ENCODE results near the gene NRXN3. TPM values are rescaled to one million over a fixed set of nuclear protein-coding genes. Genes with fewer than 3 reads are reported as not detected.

Gene NRXN3
- total and polyA plus RNA-seq, 3 experiments from 2014 or later = not detected

DNA sequence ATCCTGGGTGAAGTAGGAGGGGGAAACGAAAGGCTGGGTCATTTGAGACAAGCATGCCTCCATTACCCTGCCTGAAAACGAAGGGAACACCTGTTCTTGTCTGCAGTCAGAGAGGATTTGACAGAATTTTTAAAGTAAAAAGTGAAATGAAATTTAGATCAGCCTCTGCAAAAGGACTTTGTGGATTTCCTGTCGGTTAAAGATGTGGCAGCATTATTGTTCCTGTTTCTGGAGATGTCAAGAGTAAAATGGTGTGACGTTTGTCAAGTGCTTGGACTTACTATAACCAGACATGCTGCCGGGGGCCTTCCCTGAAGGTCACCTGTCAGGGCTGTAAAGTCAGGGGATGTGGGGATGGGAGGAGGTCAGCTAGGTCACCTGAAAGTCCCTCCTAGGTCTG lies 32.0 kb downstream of the NRXN3 start:
- H3K4me1 Mint-ChIP-seq = peaks cover 0 to 7% (median 6%) of the 10 kb centered on the region in 3 donors
- peaks cover 0 to 2% (median 0%) of the 10 kb centered on the region in 5 donors for H3K9me3 Mint-ChIP-seq
- Histone ChIP-seq H3K27ac (ENCODE audit: low read depth, low read length) (no peak overlapping the region), H3K9me3 (ENCODE audit: low read length) (no peaks in the 10 kb centered on the region), H3K27me3 (ENCODE audit: insufficient read depth, low read length, poor library complexity, severe bottlenecking) (no peaks in the 10 kb centered on the region), H3K4me1 (ENCODE audit: insufficient read depth, low read length) (no peaks in the 10 kb centered on the region), H3K4me3 (ENCODE audit: low read length) (no peak overlapping the region), H3K36me3 (ENCODE audit: insufficient read depth, low read length) (no peaks in the 10 kb centered on the region)
- H3K27ac Mint-ChIP-seq = no peak overlapping the region
- ChIA-PET POLR2A (no interaction called here), CTCF (no interaction called here)
- peaks cover 0 to 6% of the 10 kb centered on the region in 2 donors for H3K27me3 Mint-ChIP-seq
- H3K36me3 Mint-ChIP-seq = no peaks in the 10 kb centered on the region
- no peak overlapping the region for H3K4me3 Mint-ChIP-seq
- DNase-seq = no peak

DNA sequence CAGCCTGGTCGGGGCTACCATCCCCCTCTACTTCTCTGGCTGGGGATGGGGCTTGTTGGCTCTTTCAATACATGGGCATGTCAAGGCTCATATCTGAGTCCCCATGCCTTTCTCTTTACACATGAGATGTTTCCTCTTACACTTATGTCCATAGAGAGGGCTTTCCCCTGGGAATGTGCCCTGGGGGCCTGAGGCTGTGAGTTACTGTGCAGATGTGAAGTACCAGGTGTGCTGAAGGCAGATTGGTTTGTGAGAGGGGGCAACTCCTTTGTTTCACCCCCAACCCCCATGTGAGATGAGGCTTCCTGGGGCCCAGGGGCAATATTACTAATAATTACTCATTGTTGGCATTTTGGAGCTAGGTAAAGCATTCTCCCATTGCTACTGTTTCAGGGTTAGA lies 32.8 kb downstream of the NRXN3 start:
- Histone ChIP-seq H3K4me1 (ENCODE audit: insufficient read depth, low read length) (no peaks in the 10 kb centered on the region), H3K27ac (ENCODE audit: low read depth, low read length) (no peak overlapping the region), H3K36me3 (ENCODE audit: insufficient read depth, low read length) (no peaks in the 10 kb centered on the region), H3K27me3 (ENCODE audit: insufficient read depth, low read length, poor library complexity, severe bottlenecking) (no peaks in the 10 kb centered on the region), H3K4me3 (ENCODE audit: low read length) (no peak overlapping the region), H3K9me3 (ENCODE audit: low read length) (no peaks in the 10 kb centered on the region)
- ChIA-PET CTCF (no interaction called here), POLR2A (no interaction called here)
- no peak for DNase-seq
- H3K4me1 Mint-ChIP-seq = peaks cover 0 to 7% (median 6%) of the 10 kb centered on the region in 3 donors
- peaks cover 0 to 6% of the 10 kb centered on the region in 2 donors for H3K27me3 Mint-ChIP-seq
- peaks cover 0 to 1% (median 0%) of the 10 kb centered on the region in 5 donors for H3K9me3 Mint-ChIP-seq
- H3K36me3 Mint-ChIP-seq = no peaks in the 10 kb centered on the region
- H3K4me3 Mint-ChIP-seq = no peak overlapping the region
- peak overlapping the region in 1 of 8 donors; percentile 25 for H3K27ac Mint-ChIP-seq

DNA sequence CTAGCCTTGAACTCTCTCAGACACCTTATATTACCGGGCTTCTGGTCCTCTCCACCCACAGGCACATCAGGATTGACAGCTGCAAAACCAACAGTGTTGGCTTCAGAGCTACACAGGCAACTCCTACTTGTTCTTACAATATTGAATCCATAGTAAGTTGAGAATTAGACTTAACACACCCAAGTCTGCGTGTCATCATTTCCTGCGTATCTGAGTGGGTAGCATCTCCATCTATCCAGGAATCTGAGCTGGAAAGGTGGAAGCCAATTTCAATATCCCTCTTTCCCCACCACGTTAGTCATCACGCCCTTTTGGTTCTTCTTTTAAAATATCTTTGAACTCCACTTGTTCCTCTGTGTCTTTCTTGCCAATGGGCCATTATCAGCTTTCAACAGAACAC lies 37.2 kb downstream of the NRXN3 start:
- Histone ChIP-seq H3K4me3 (ENCODE audit: low read length) (no peak overlapping the region), H3K9me3 (ENCODE audit: low read length) (no peaks in the 10 kb centered on the region), H3K36me3 (ENCODE audit: insufficient read depth, low read length) (no peaks in the 10 kb centered on the region), H3K27ac (ENCODE audit: low read depth, low read length) (no peak overlapping the region), H3K27me3 (ENCODE audit: insufficient read depth, low read length, poor library complexity, severe bottlenecking) (no peaks in the 10 kb centered on the region), H3K4me1 (ENCODE audit: insufficient read depth, low read length) (no peaks in the 10 kb centered on the region)
- POLR2A ChIA-PET = no interaction called here
- DNase-seq = no peak
- H3K27me3 Mint-ChIP-seq = no peaks in the 10 kb centered on the region
- no peak overlapping the region for H3K4me3 Mint-ChIP-seq
- H3K9me3 Mint-ChIP-seq = peaks cover 0 to 17% (median 5%) of the 10 kb centered on the region in 5 donors
- peak overlapping the region in 1 of 8 donors; percentile 9 for H3K27ac Mint-ChIP-seq
- CTCF ChIA-PET = no interaction called here
- peaks cover 0 to 2% (median 0%) of the 10 kb centered on the region in 3 donors for H3K4me1 Mint-ChIP-seq
- H3K36me3 Mint-ChIP-seq = no peaks in the 10 kb centered on the region

DNA sequence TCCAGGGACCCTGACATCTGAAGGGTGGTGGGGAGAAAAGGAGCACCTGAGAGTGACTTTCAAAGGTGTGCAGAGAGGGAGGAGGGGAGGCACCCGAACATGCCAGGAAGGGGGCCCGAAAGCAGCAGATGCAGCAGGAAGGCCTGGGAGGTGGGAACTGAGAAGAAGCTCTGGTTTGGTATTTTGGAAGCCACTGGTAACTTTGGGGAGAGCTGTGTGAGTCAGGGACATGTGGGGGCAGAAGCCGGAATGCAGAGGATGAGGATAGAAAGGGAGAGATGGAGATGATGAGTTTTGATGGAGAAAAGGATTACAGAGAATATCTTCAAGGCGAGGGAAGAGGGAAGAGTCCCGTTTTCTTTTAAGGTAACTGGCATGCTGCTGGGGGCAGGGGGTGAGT lies 50.1 kb downstream of the NRXN3 start:
- Mint-ChIP-seq H3K27ac (no peak overlapping the region), H3K36me3 (no peaks in the 10 kb centered on the region), H3K4me1 (no peaks in the 10 kb centered on the region), H3K27me3 (peaks cover 0 to 3% of the 10 kb centered on the region in 2 donors), H3K9me3 (peaks cover 0 to 3% (median 0%) of the 10 kb centered on the region in 5 donors), H3K4me3 (no peak overlapping the region)
- no peak overlapping the region for H3K4me3 ChIP-seq (ENCODE audit: low read length)
- ChIA-PET POLR2A (no interaction called here), CTCF (no interaction called here)
- no peaks in the 10 kb centered on the region for H3K9me3 ChIP-seq (ENCODE audit: low read length)
- no peak overlapping the region for H3K27ac ChIP-seq (ENCODE audit: low read depth, low read length)
- H3K27me3 ChIP-seq (ENCODE audit: insufficient read depth, low read length, poor library complexity, severe bottlenecking) = no peaks in the 10 kb centered on the region
- no peaks in the 10 kb centered on the region for H3K4me1 ChIP-seq (ENCODE audit: insufficient read depth, low read length)
- no peaks in the 10 kb centered on the region for H3K36me3 ChIP-seq (ENCODE audit: insufficient read depth, low read length)
- DNase-seq = no peak

DNA sequence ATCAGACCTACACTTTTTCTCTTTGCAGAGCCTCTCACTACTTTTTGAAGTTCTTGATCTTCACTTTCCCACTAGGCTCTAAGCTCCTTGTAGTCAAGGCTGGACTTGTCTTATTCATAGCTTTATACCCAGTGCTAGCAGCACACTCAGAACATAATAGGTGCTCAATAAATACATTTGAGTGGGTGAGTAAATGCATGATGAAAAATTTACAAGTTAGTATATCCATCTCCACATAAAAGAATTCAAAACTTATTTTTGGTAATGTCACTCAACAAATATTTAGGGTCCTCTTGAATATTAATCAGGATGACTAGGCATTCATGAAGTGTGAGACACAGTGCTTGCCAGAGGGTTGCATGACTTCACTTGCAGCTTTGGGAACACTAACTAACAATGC lies 52.6 kb downstream of the NRXN3 start:
- Histone ChIP-seq H3K36me3 (ENCODE audit: insufficient read depth, low read length) (no peaks in the 10 kb centered on the region), H3K27me3 (ENCODE audit: insufficient read depth, low read length, poor library complexity, severe bottlenecking) (no peaks in the 10 kb centered on the region), H3K4me3 (ENCODE audit: low read length) (no peak overlapping the region), H3K27ac (ENCODE audit: low read depth, low read length) (no peak overlapping the region), H3K9me3 (ENCODE audit: low read length) (no peaks in the 10 kb centered on the region), H3K4me1 (ENCODE audit: insufficient read depth, low read length) (no peaks in the 10 kb centered on the region)
- no peaks in the 10 kb centered on the region for H3K4me1 Mint-ChIP-seq
- no peaks in the 10 kb centered on the region for H3K36me3 Mint-ChIP-seq
- no peak for DNase-seq
- no peak overlapping the region for H3K4me3 Mint-ChIP-seq
- peaks cover 0 to 5% of the 10 kb centered on the region in 2 donors for H3K27me3 Mint-ChIP-seq
- POLR2A ChIA-PET = no interaction called here
- H3K9me3 Mint-ChIP-seq = peaks cover 0 to 8% (median 3%) of the 10 kb centered on the region in 5 donors
- CTCF ChIA-PET = no interaction called here
- H3K27ac Mint-ChIP-seq = no peak overlapping the region

DNA sequence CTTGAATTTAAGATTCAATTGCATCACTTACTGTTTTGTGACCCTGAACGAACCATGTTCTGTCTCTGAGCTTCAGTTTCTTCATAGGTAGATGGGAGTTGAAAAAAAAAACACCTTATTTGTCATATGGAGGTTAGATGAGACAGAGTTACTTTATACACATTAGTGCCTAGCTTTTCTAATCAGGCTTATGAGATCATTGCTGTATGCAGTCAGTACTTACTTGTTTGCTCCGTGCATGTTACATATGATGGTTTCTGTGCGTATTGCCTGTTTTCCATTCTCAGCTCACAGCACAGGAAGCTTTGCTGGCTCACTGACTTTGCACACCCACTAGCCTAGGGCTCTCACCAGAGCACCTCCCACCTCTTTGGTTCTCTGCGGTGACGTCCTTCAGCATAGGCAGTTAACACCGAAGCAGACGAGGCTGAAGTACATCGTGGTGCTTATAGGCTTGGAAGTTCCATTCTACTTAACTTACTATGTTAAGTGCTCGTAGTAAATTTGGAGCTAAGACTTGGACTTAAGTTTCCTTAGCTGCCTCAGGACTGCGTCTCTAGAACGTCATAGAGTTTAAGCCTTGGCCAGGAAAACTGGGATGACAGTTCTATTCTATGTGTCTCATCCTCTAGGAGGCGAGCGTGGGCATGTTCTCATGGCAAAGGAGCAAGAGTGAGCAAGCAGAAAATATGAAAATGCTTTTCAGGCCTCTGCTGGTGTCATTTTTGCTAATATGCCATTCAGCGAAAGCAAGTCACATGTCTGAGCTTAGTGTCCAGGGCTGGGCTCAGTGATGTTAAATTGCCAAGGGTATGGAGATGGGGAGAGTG lies 57.3 kb downstream of the NRXN3 start:
- no peak overlapping the region for H3K27ac ChIP-seq (ENCODE audit: low read depth, low read length)
- Mint-ChIP-seq H3K4me3 (no peak overlapping the region), H3K27ac (no peak overlapping the region), H3K36me3 (no peaks in the 10 kb centered on the region), H3K9me3 (peaks cover 0 to 9% (median 3%) of the 10 kb centered on the region in 5 donors), H3K4me1 (no peaks in the 10 kb centered on the region), H3K27me3 (peaks cover 0 to 5% of the 10 kb centered on the region in 2 donors)
- H3K36me3 ChIP-seq (ENCODE audit: insufficient read depth, low read length) = no peaks in the 10 kb centered on the region
- DNase-seq = no peak
- POLR2A ChIA-PET = no interaction called here
- H3K9me3 ChIP-seq (ENCODE audit: low read length) = no peaks in the 10 kb centered on the region
- no peak overlapping the region for H3K4me3 ChIP-seq (ENCODE audit: low read length)
- CTCF ChIA-PET = no interaction called here
- no peaks in the 10 kb centered on the region for H3K4me1 ChIP-seq (ENCODE audit: insufficient read depth, low read length)
- H3K27me3 ChIP-seq (ENCODE audit: insufficient read depth, low read length, poor library complexity, severe bottlenecking) = no peaks in the 10 kb centered on the region

DNA sequence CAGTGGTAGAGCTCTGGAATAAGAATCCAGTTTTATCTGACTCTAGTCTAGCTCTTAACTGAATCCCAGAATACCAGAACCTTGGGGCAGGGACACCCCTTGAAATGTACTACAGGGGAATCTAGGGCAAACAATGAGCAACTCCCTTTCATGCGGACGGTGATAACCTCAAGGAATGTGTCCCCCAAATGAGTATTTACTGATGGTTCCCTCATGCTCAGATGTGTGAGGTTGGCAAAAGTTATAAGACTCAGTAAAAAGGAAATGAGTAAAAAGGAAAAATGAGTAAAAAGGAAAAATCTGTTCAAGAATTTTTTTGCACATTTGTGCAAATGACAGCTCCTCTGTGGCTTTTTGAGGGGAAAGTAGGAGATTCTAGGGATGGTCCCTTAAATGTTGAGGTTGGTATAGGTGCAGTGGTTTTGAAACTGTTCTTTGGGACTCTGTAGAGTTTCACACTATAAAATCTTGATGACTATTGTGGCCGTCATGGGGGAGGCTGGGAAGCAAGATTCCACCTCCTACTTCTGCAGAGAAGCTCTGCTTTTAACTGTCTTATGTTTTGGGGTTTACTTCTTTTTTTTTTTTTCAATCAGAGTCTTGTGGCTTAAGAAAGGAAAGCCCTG lies 58.6 kb downstream of the NRXN3 start:
- POLR2A ChIA-PET = no interaction called here

DNA sequence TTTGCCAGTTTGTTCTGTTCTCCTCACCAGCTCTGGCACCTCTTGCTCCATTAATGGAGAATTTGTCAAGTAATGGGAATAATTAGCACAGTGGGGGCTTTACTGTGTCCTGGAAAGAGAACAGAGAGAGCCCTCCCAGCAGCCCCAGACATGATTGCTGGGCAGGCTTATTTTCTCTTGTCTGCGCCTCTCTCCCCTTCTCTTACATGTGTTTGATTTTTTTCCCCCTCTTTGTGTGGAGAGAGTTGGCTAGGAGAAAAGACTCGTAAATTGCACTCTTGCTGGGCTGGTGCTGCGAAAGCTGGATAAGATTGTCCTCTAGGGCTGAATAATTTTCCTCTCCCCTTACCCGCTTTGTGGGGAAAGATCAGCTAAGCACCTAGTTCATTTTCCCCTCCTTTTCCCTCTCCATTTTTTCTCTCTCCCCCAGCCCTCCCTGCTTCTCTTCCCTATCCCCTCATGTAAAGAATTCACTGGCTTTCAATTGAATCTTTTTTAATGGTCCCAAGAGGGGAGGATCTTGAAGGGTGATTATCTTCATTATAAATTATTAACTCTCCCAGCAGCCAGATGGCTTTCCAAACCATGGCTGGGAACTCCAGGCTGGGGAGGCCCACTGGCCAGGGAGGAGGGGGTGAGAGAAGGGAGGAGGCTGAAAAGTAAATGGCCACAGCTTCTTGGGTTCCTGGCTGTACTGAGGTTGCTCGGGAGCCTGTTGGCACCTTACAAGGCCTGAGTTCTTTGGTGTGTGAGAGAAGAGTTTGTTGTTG lies 62.2 kb downstream of the NRXN3 start:
- Mint-ChIP-seq H3K36me3 (no peaks in the 10 kb centered on the region), H3K4me1 (no peaks in the 10 kb centered on the region), H3K27me3 (peaks cover 0 to 3% of the 10 kb centered on the region in 2 donors), H3K9me3 (peaks cover 0 to 11% (median 2%) of the 10 kb centered on the region in 5 donors), H3K27ac (peak overlapping the region in 1 of 8 donors; percentile 12), H3K4me3 (no peak overlapping the region)
- H3K9me3 ChIP-seq (ENCODE audit: low read length) = no peaks in the 10 kb centered on the region
- H3K36me3 ChIP-seq (ENCODE audit: insufficient read depth, low read length) = no peaks in the 10 kb centered on the region
- no peaks in the 10 kb centered on the region for H3K27me3 ChIP-seq (ENCODE audit: insufficient read depth, low read length, poor library complexity, severe bottlenecking)
- H3K4me3 ChIP-seq (ENCODE audit: low read length) = no peak overlapping the region
- ChIA-PET CTCF (no interaction called here), POLR2A (no interaction called here)
- no peak for DNase-seq
- no peak overlapping the region for H3K27ac ChIP-seq (ENCODE audit: low read depth, low read length)
- H3K4me1 ChIP-seq (ENCODE audit: insufficient read depth, low read length) = no peaks in the 10 kb centered on the region

More for the DNA sequence above, 58.6 kb downstream of the NRXN3 start:
- Mint-ChIP-seq H3K27ac (no peak overlapping the region), H3K27me3 (peaks cover 0 to 5% of the 10 kb centered on the region in 2 donors), H3K4me3 (no peak overlapping the region), H3K4me1 (no peaks in the 10 kb centered on the region), H3K9me3 (peaks cover 0 to 11% (median 3%) of the 10 kb centered on the region in 5 donors), H3K36me3 (no peaks in the 10 kb centered on the region)
- Histone ChIP-seq H3K27ac (ENCODE audit: low read depth, low read length) (no peak overlapping the region), H3K36me3 (ENCODE audit: insufficient read depth, low read length) (no peaks in the 10 kb centered on the region), H3K27me3 (ENCODE audit: insufficient read depth, low read length, poor library complexity, severe bottlenecking) (no peaks in the 10 kb centered on the region), H3K4me1 (ENCODE audit: insufficient read depth, low read length) (no peaks in the 10 kb centered on the region), H3K4me3 (ENCODE audit: low read length) (no peak overlapping the region), H3K9me3 (ENCODE audit: low read length) (no peaks in the 10 kb centered on the region)
- no peak for DNase-seq
- CTCF ChIA-PET = no interaction called here

Data from CD8-positive, alpha-beta memory T cell (primary cell).